Body of pancreas (tissue), 4 donors: Measurements from ENCODE around the gene MARK4.

Experiments used
- CTCF ChIP-seq, 7 experiments: fragments of 450-650 bp in 4 of 7; fragments of 200-600 bp in 3 of 7; sonication (generic) in 3 of 7; IDR thresholded peaks; one replicate each; pipeline ENCODE4 v1.5.1; 2016 to 2019; ENCODE audit warnings: antibody characterized with exemption in 7 of 7
- POLR2A ChIP-seq, 3 donors: fragments of 450-650 bp; IDR thresholded peaks; one replicate each; pipeline ENCODE4 v1.6.1; 2016; ENCODE audit warnings: antibody characterized with exemption in 3 of 3, mild to moderate bottlenecking in 2 of 3

DNA sequence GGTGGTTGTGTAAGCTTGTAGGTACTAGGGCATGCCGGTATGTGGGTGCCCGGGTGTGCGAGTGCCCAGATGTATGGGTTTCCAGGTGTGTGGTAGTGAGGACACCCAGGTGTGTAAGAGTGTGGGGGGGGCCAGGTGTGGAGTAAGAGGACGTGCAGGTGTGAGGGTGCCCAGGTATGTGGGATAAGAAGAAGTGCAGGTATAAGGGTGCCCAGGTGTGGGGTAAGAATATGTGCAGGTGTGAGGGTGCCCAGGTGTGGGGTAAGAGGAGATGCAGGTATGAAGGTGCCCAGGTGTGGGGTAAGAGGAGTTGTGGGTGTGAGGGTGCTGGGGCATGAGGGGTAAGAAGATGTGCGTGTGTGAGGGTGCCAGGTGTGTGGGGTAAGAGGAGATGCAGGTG is 14.3 kb downstream of the MARK4 start:
- TF ChIP-seq POLR2A (IDR thresholded peaks at IDR 0.05) (no peak), CTCF (IDR thresholded peaks at IDR 0.05) (no peak)
